Mesenchymal stem cell (in vitro differentiated cells and primary cell): ENCODE results near the gene ATF3.

ENCODE experiments used
- DNase-seq: peaks from one replicate; pipeline ENCODE4 v3.0.0-alpha.2; 2013
- H2AFZ ChIP-seq: one replicate; pipeline ENCODE4 v1.6.1; 2013; ENCODE audit warnings: low read depth, mild to moderate bottlenecking, control low read depth, inconsistent platforms, low read length, moderate library complexity
- H2AK5ac ChIP-seq: 2 replicates; pipeline ENCODE4 v1.6.1; 2013; ENCODE audit warnings: low read length, moderate library complexity, mild to moderate bottlenecking, inconsistent platforms; ENCODE audit not compliant: severe bottlenecking
- H2BK120ac ChIP-seq: one replicate; pipeline ENCODE4 v1.6.1; 2013; ENCODE audit warnings: low read depth, mild to moderate bottlenecking, inconsistent platforms, low read length, moderate library complexity
- H2BK12ac ChIP-seq, 2 experiments: one replicate each; pipeline ENCODE4 v1.6.1; 2013; ENCODE audit warnings: inconsistent platforms in 2 of 2, low read length in 2 of 2, mild to moderate bottlenecking in 2 of 2, moderate library complexity in 2 of 2, control low read depth in 1 of 2
- H2BK15ac ChIP-seq: one replicate; pipeline ENCODE4 v1.6.1; 2013; ENCODE audit warnings: mild to moderate bottlenecking, low read depth, inconsistent platforms; ENCODE audit not compliant: poor library complexity, severe bottlenecking
- H2BK5ac ChIP-seq: 2 replicates; pipeline ENCODE4 v1.6.1; 2013; ENCODE audit warnings: low read depth, mild to moderate bottlenecking, low read length, control low read depth, inconsistent platforms; ENCODE audit not compliant: poor library complexity, severe bottlenecking
- H3K14ac ChIP-seq, 2 experiments: one replicate each; pipeline ENCODE4 v1.6.1; 2013; ENCODE audit warnings: inconsistent platforms in 2 of 2, low read length in 2 of 2, control low read depth in 1 of 2, mild to moderate bottlenecking in 1 of 2, moderate library complexity in 1 of 2
- H3K18ac ChIP-seq, 2 experiments: one replicate each; pipeline ENCODE4 v1.6.1; 2013; ENCODE audit warnings: inconsistent platforms in 2 of 2, low read length in 2 of 2, control low read depth in 1 of 2, low read depth in 1 of 2, mild to moderate bottlenecking in 1 of 2
- H3K23ac ChIP-seq, 2 experiments: one replicate each; pipeline ENCODE4 v1.6.1; 2013; ENCODE audit warnings: inconsistent platforms in 2 of 2, low read length in 2 of 2, mild to moderate bottlenecking in 2 of 2, moderate library complexity in 2 of 2, control low read depth in 1 of 2
- H3K27ac ChIP-seq: 2 replicates; pipeline ENCODE4 v1.5.1; 2013; ENCODE audit warnings: mild to moderate bottlenecking, moderate library complexity, low read length, control low read depth, inconsistent platforms; ENCODE audit not compliant: poor library complexity, severe bottlenecking
- H3K27me3 ChIP-seq, 2 experiments: 2 replicates each; pipeline versions ENCODE4 v1.6.1 to v1.7.0; 2013; ENCODE audit warnings: low read length in 2 of 2, mild to moderate bottlenecking in 2 of 2, moderate library complexity in 2 of 2, control low read depth in 1 of 2, inconsistent platforms in 1 of 2; ENCODE audit not compliant: control insufficient read depth in 1 of 2, insufficient read depth in 1 of 2
- H3K36me3 ChIP-seq, 2 experiments: 2 replicates each; pipeline versions ENCODE4 v1.6.1 to v1.7.0; 2013; ENCODE audit warnings: low read length in 2 of 2, control low read depth in 1 of 2, inconsistent platforms in 1 of 2, low read depth in 1 of 2, mild to moderate bottlenecking in 1 of 2; ENCODE audit not compliant: insufficient read depth in 2 of 2, control insufficient read depth in 1 of 2
- H3K4ac ChIP-seq, 2 experiments: one replicate each; pipeline ENCODE4 v1.6.1; 2013; ENCODE audit warnings: inconsistent platforms in 2 of 2, low read length in 2 of 2, mild to moderate bottlenecking in 2 of 2, moderate library complexity in 2 of 2, control low read depth in 1 of 2, low read depth in 1 of 2
- H3K4me1 ChIP-seq: 2 replicates; pipeline ENCODE4 v1.6.1; 2013; ENCODE audit warnings: low read depth, low read length, control low read depth; ENCODE audit not compliant: control insufficient read depth, insufficient read depth
- H3K4me2 ChIP-seq: 2 replicates; pipeline ENCODE4 v1.6.1; 2013; ENCODE audit warnings: low read length, mild to moderate bottlenecking, inconsistent platforms; ENCODE audit not compliant: poor library complexity, severe bottlenecking
- H3K4me3 ChIP-seq, 2 experiments: 2 replicates each; pipeline versions ENCODE4 v1.5.1 to v1.7.0; 2013; ENCODE audit warnings: low read length in 2 of 2, mild to moderate bottlenecking in 2 of 2, control low read depth in 1 of 2, low read depth in 1 of 2; ENCODE audit not compliant: insufficient read depth in 1 of 2
- H3K79me1 ChIP-seq: replicated peaks from 2 replicates; pipeline ENCODE4 v1.6.1; 2013; ENCODE audit warnings: mild to moderate bottlenecking, control low read depth, low read length, inconsistent platforms; ENCODE audit not compliant: poor library complexity, severe bottlenecking
- H3K9ac ChIP-seq: 2 replicates; pipeline ENCODE4 v1.7.0; 2013; ENCODE audit warnings: mild to moderate bottlenecking, low read length, moderate library complexity
- H3K9me3 ChIP-seq: 2 replicates; pipeline ENCODE4 v1.7.0; 2013; ENCODE audit warnings: mild to moderate bottlenecking, low read length; ENCODE audit not compliant: control insufficient read depth
- H4K8ac ChIP-seq: one replicate; pipeline ENCODE4 v1.6.1; 2013; ENCODE audit warnings: inconsistent platforms, mild to moderate bottlenecking, low read length, moderate library complexity
- H4K91ac ChIP-seq: one replicate; pipeline ENCODE4 v1.6.1; 2013; ENCODE audit warnings: mild to moderate bottlenecking, low read length, inconsistent platforms
- WGBS: methylation state at CpG from one replicate; pipeline ENCODE4 v1.1.7; 2013; ENCODE audit warnings: mixed read lengths; 5-methylcytosine and 5-hydroxymethylcytosine counted together

The ATF3 gene

GRCh38 chr1:212621949-212622305 is 13.4 kb downstream of the ATF3 start:
- Histone ChIP-seq H3K4me3 (no peak overlapping the region), H2BK15ac (no peak overlapping the region), H3K4ac (no peak overlapping the region), H3K36me3 (peaks cover 21 to 44% of the 10 kb centered on the region in 2 experiments), H3K14ac (no peak overlapping the region), H3K18ac (no peak overlapping the region), H2AK5ac (no peak overlapping the region), H4K8ac (no peak overlapping the region), H2BK120ac (no peak overlapping the region), H3K27me3 (peaks cover 19 to 24% of the 10 kb centered on the region in 2 experiments), H2BK5ac (no peak overlapping the region), H4K91ac (no peak overlapping the region), H2BK12ac (no peak overlapping the region), H3K23ac (no peak overlapping the region), H3K4me1 (no peaks in the 10 kb centered on the region), H3K9me3 (no peaks in the 10 kb centered on the region), H2AFZ (no peak overlapping the region), H3K4me2 (no peak overlapping the region), H3K79me1 (no peaks in the 10 kb centered on the region), H3K9ac (no peak overlapping the region), H3K27ac (no peak overlapping the region)
- 94% methylated on average over 1 of the region's 1 CpG for WGBS
- DNase-seq: peak; percentile 48

DNA sequence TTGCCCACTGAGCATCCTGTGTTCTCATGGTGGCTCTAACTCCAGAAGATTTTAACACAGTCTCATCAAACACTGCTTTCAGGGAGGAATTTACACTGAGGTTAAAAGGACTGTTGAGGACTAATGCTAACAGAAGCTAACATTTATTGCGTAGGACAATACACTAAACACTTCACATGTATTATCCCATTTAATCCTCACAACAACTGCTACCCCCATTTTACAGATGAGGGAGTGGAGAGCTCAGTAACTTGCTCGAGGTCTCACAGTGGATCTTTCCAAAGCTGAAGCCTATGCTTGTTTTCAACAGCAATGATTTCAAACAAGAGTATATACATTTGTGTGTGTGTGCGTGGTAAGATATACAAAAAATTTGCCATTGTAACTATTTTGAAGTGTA is 13.9 kb downstream of the ATF3 start:
- Histone ChIP-seq H3K4me3 (no peak overlapping the region), H2BK15ac (no peak overlapping the region), H4K91ac (no peak overlapping the region), H3K79me1 (no peaks in the 10 kb centered on the region), H2AK5ac (no peak overlapping the region), H3K18ac (no peak overlapping the region), H2AFZ (no peak overlapping the region), H3K9me3 (no peaks in the 10 kb centered on the region), H3K36me3 (peaks cover 16 to 38% of the 10 kb centered on the region in 2 experiments), H4K8ac (no peak overlapping the region), H3K4me1 (no peaks in the 10 kb centered on the region), H2BK120ac (no peak overlapping the region), H3K14ac (no peak overlapping the region), H3K9ac (no peak overlapping the region), H2BK5ac (no peak overlapping the region), H3K23ac (no peak overlapping the region), H3K4ac (no peak overlapping the region), H3K4me2 (no peak overlapping the region), H2BK12ac (no peak overlapping the region), H3K27ac (no peak overlapping the region), H3K27me3 (peaks cover 19 to 29% of the 10 kb centered on the region in 2 experiments)
- peak; percentile 44 for DNase-seq
- 92% methylated on average over 2 of the region's 3 CpGs for WGBS

GRCh38 chr1:212622906-212623305 is 14.3 kb downstream of the ATF3 start:
- H4K91ac ChIP-seq: no peak overlapping the region
- H3K36me3 ChIP-seq: peaks cover 15 to 36% of the 10 kb centered on the region in 2 experiments
- no peaks in the 10 kb centered on the region for H3K79me1 ChIP-seq
- no peak overlapping the region for H3K4me2 ChIP-seq
- no peak overlapping the region for H3K23ac ChIP-seq
- no peaks in the 10 kb centered on the region for H3K4me1 ChIP-seq
- no peak overlapping the region for H3K9ac ChIP-seq
- no peak overlapping the region for H2BK5ac ChIP-seq
- H3K18ac ChIP-seq: no peak overlapping the region
- no peak overlapping the region for H3K27ac ChIP-seq
- no peak overlapping the region for H2BK15ac ChIP-seq
- H3K14ac ChIP-seq: no peak overlapping the region
- no peak overlapping the region for H4K8ac ChIP-seq
- H2BK12ac ChIP-seq: no peak overlapping the region
- H3K4ac ChIP-seq: no peak overlapping the region
- no peak overlapping the region for H2BK120ac ChIP-seq
- WGBS: 100% methylated on average over 3 of the region's 4 CpGs
- peaks cover 19 to 29% of the 10 kb centered on the region in 2 experiments for H3K27me3 ChIP-seq
- no peak overlapping the region for H2AFZ ChIP-seq
- H3K4me3 ChIP-seq: no peak overlapping the region
- no peak for DNase-seq
- no peak overlapping the region for H2AK5ac ChIP-seq
- no peaks in the 10 kb centered on the region for H3K9me3 ChIP-seq

DNA sequence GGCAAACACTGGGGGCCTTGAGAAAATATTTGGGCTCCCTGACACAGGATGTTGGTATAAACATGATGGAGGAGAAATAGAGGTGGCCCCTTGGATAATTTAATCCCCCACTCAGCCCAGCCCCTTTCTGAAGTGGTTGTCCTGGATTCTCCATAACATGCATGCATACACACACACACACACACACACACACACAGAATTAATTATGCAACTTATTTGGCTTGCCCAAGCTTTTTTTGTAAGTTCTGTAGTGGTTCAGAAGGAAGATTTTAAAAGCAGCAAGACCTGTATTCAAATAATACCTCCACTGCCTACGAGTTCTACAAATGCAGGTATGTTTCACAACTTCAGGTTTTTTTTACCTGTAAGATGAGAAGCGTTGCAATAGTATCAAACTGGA is 15.0 kb downstream of the ATF3 start:
- H2BK120ac ChIP-seq: no peak overlapping the region
- H3K18ac ChIP-seq: no peak overlapping the region
- no peak overlapping the region for H3K23ac ChIP-seq
- WGBS: 100% methylated on average over 2 of the region's 2 CpGs
- no peak overlapping the region for H3K4me2 ChIP-seq
- H3K4me1 ChIP-seq: peaks cover 1% of the 10 kb centered on the region
- no peak overlapping the region for H3K27ac ChIP-seq
- H3K9ac ChIP-seq: no peak overlapping the region
- H4K8ac ChIP-seq: no peak overlapping the region
- H3K27me3 ChIP-seq: peaks cover 19 to 29% of the 10 kb centered on the region in 2 experiments
- H3K36me3 ChIP-seq: peaks cover 9 to 29% of the 10 kb centered on the region in 2 experiments
- no peak overlapping the region for H4K91ac ChIP-seq
- H2AFZ ChIP-seq: no peak overlapping the region
- H3K79me1 ChIP-seq: no peaks in the 10 kb centered on the region
- no peak overlapping the region for H2BK5ac ChIP-seq
- H3K4me3 ChIP-seq: no peak overlapping the region
- H3K14ac ChIP-seq: no peak overlapping the region
- no peak overlapping the region for H2BK12ac ChIP-seq
- DNase-seq: no peak
- H2AK5ac ChIP-seq: no peak overlapping the region
- no peaks in the 10 kb centered on the region for H3K9me3 ChIP-seq
- no peak overlapping the region for H2BK15ac ChIP-seq
- H3K4ac ChIP-seq: no peak overlapping the region
